ENCODE measurements around the gene ADAMTS6.

The ADAMTS6 gene

GRCh38 chr5:65197531-65198455 is 283.9 kb downstream of the ADAMTS6 start:
- H3K27me3 ChIP-seq (ENCODE audit: insufficient read depth, poor library complexity, severe bottlenecking), result no peaks in the 10 kb centered on the region
- TF ChIP-seq POLR2AphosphoS5 (IDR thresholded peaks at IDR 0.05; ENCODE audit: low read depth) (no peak), REST (IDR thresholded peaks at IDR 0.05; ENCODE audit: insufficient replicate concordance, low read depth) (no peak), SPI1 (IDR thresholded peaks at IDR 0.05; ENCODE audit: borderline replicate concordance, low read depth) (no peak), GABPA (IDR thresholded peaks at IDR 0.05; ENCODE audit: low read depth) (no peak), CTCF (IDR thresholded peaks at IDR 0.05; ENCODE audit: insufficient read depth, low read length) (no peak)
- no peak overlapping the region for H3K4me3 ChIP-seq (replicated peaks; ENCODE audit: insufficient read depth, low read length)
- no peak overlapping the region for H3K27ac ChIP-seq (replicated peaks)
- no peak for DNase-seq (ENCODE audit: low read depth in 1 of 2, low spot score in 1 of 2)

GRCh38 chr5:65194871-65195270 is 286.8 kb downstream of the ADAMTS6 start:
- Histone ChIP-seq H3K27me3 (ENCODE audit: insufficient read depth, poor library complexity, severe bottlenecking) (no peaks in the 10 kb centered on the region), H3K27ac (replicated peaks) (no peak overlapping the region), H3K4me3 (replicated peaks; ENCODE audit: insufficient read depth, low read length) (no peak overlapping the region)
- TF ChIP-seq SPI1 (IDR thresholded peaks at IDR 0.05; ENCODE audit: borderline replicate concordance, low read depth) (no peak), CTCF (IDR thresholded peaks at IDR 0.05; ENCODE audit: insufficient read depth, low read length) (no peak), GABPA (IDR thresholded peaks at IDR 0.05; ENCODE audit: low read depth) (no peak), POLR2AphosphoS5 (IDR thresholded peaks at IDR 0.05; ENCODE audit: low read depth) (no peak), REST (IDR thresholded peaks at IDR 0.05; ENCODE audit: insufficient replicate concordance, low read depth) (no peak)
- no peak for DNase-seq (ENCODE audit: low read depth in 1 of 2, low spot score in 1 of 2)

- H3K27me3 ChIP-seq (ENCODE audit: insufficient read depth, poor library complexity, severe bottlenecking), result no peaks in the 10 kb centered on the region
- DNase-seq (ENCODE audit: low read depth in 1 of 2, low spot score in 1 of 2), result no peak
- H3K4me3 ChIP-seq (replicated peaks; ENCODE audit: insufficient read depth, low read length), result no peak overlapping the region
- no peak overlapping the region for H3K27ac ChIP-seq (replicated peaks)
- no peak for TF ChIP-seq REST (IDR thresholded peaks at IDR 0.05; ENCODE audit: insufficient replicate concordance, low read depth)
- TF ChIP-seq CTCF (IDR thresholded peaks at IDR 0.05; ENCODE audit: insufficient read depth, low read length), result no peak
- TF ChIP-seq POLR2AphosphoS5 (IDR thresholded peaks at IDR 0.05; ENCODE audit: low read depth), result no peak
Observed at GRCh38 chr5:65192331-65192730, 289.4 kb downstream of the ADAMTS6 start.
